Epithelial cell of esophagus (primary cell): ENCODE measurements around the gene CTBP2.
A peak's percentile ranks its signal among the peaks of the same experiment; 100 is the strongest.

Source experiments
- DNase-seq: peaks from one replicate; pipeline ENCODE4 v3.0.0; 2010; ENCODE audit warnings: low read depth
- H3K4me3 ChIP-seq: 2 replicates; pipeline ENCODE4 v1.5.1; 2011; ENCODE audit warnings: mild to moderate bottlenecking, low read length, control low read depth
- CTCF ChIP-seq: IDR thresholded peaks from 2 replicates; pipeline ENCODE4 v1.5.1; 2011; ENCODE audit warnings: low read depth, mild to moderate bottlenecking, low read length, control low read depth, inconsistent platforms; ENCODE audit not compliant: insufficient read depth; ENCODE audit errors: missing control alignments

Gene CTBP2

GRCh38 chr10:125095776-125096175 is 64.6 kb downstream of the CTBP2 start:
- TF ChIP-seq CTCF: no peak

GRCh38 chr10:125095228-125095627 is 65.1 kb downstream of the CTBP2 start:
- no peak for TF ChIP-seq CTCF
- no peak overlapping the region for H3K4me3 ChIP-seq
- no peak for DNase-seq

More at GRCh38 chr10:125095776-125096175, 64.6 kb downstream of the CTBP2 start:
- no peak for DNase-seq
- H3K4me3 ChIP-seq: no peak overlapping the region

DNA sequence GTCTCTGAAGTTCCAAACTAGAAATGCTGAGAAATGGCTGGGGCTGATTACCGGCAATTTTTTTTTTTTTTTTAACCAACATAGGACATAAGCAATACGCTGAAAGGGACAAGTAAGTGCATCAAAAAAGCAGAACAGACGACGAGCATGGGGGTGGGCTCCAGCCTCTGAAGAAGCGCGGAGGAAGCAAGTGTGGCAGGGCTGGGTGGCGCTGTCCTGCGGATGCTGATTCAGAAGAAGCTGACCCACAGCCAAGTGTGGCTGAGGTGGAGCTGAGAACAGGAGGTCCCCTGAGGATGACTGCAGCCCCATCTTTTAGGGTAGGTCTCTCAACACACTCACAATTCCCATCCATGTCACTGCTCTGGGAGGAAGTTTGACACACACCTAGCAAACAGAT is 65.6 kb downstream of the CTBP2 start:
- no peak for TF ChIP-seq CTCF
- no peak for DNase-seq
- no peak overlapping the region for H3K4me3 ChIP-seq

DNA sequence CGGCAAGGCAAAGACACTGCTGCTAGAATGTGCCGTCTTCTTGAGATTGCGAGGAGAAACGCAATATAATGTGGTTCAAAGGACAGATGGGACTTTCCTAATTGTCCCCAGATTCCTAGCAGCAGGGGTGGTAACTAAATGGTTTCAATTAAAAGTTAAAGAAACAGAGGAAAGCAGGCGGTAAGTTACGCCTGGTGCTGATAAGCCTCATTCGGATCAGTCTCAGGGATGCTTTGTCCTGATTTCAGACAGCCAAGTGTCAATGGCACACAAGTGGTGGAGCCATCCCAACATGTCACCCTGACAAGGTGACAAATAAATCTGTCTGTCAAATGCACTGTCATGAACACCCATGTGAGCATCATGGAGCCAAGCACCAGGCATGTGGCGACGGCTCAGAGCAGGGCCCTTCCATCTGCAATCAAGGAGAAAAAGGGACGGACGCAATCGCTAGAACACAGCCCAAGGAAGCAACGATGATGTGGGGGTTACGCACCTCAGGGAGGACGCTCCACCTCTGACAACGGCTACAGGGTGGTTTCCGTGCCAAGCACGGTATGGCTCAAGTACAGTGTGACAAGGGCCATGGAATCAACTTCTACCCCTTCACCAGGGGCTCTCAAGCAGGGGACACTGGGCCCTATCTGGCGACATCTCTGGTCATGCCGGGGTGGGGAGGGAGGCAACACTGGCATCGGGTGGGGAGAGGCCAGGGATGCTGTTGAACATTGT is 66.2 kb downstream of the CTBP2 start:
- no peak for DNase-seq
- TF ChIP-seq CTCF: no peak
- H3K4me3 ChIP-seq: no peak overlapping the region

- H3K4me3 ChIP-seq: no peak overlapping the region
- TF ChIP-seq CTCF: no peak
- DNase-seq: peak; percentile 27
Measured at GRCh38 chr10:125093199-125093973, 67.0 kb downstream of the CTBP2 start.

GRCh38 chr10:125092564-125093031 is 67.8 kb downstream of the CTBP2 start:
- no peak overlapping the region for H3K4me3 ChIP-seq
- no peak for TF ChIP-seq CTCF
- DNase-seq: no peak
